ENCODE data around the gene EML5. TPM values are rescaled to one million over a fixed set of nuclear protein-coding genes. Genes with fewer than 3 reads are reported as not detected.

EML5 gene
- total RNA-seq, 1 donor from 2014 or later, result 0.36 TPM

GRCh38 chr14:88618476-88618875 is 174.3 kb downstream of the EML5 start:
- intact Hi-C loops (cut with micrococcal nuclease), result no loop called here
- H3K4me3 ChIP-seq, result no peak overlapping the region
- H3K4me1 ChIP-seq, result peaks cover 11% of the 10 kb centered on the region
- TF ChIP-seq CTCF (IDR thresholded peaks at IDR 0.05; ENCODE audit: borderline replicate concordance), result no peak
- H3K27ac ChIP-seq (replicated peaks), result no peak overlapping the region
- no peaks in the 10 kb centered on the region for H3K36me3 ChIP-seq
- no peaks in the 10 kb centered on the region for H3K9me3 ChIP-seq (replicated peaks)
- H3K27me3 ChIP-seq (ENCODE audit: low read depth), result no peaks in the 10 kb centered on the region
- DNase-seq, result no peak

GRCh38 chr14:88617479-88617878 is 175.3 kb downstream of the EML5 start:
- Histone ChIP-seq H3K36me3 (peaks cover 9% of the 10 kb centered on the region), H3K27me3 (ENCODE audit: low read depth) (no peaks in the 10 kb centered on the region)
- no peak for TF ChIP-seq CTCF (IDR thresholded peaks at IDR 0.05; ENCODE audit: borderline replicate concordance)

GRCh38 chr14:88616697-88617096 is 176.1 kb downstream of the EML5 start:
- Histone ChIP-seq H3K36me3 (peaks cover 17% of the 10 kb centered on the region), H3K4me3 (no peak overlapping the region), H3K4me1 (peaks cover 13% of the 10 kb centered on the region), H3K27ac (replicated peaks) (no peak overlapping the region), H3K9me3 (replicated peaks) (no peaks in the 10 kb centered on the region), H3K27me3 (ENCODE audit: low read depth) (no peaks in the 10 kb centered on the region)
- intact Hi-C loops (cut with micrococcal nuclease), result no loop called here
- TF ChIP-seq CTCF (IDR thresholded peaks at IDR 0.05; ENCODE audit: borderline replicate concordance), result no peak
- no peak for DNase-seq

More at GRCh38 chr14:88617479-88617878, 175.3 kb downstream of the EML5 start:
- no peak overlapping the region for H3K4me3 ChIP-seq
- DNase-seq, result no peak
- intact Hi-C loops (cut with micrococcal nuclease), result no loop called here
- H3K9me3 ChIP-seq (replicated peaks), result no peaks in the 10 kb centered on the region
- no peak overlapping the region for H3K27ac ChIP-seq (replicated peaks)
- H3K4me1 ChIP-seq, result peaks cover 13% of the 10 kb centered on the region

- TF ChIP-seq CTCF (IDR thresholded peaks at IDR 0.05; ENCODE audit: borderline replicate concordance), result no peak
- Histone ChIP-seq H3K9me3 (replicated peaks) (no peaks in the 10 kb centered on the region), H3K27me3 (ENCODE audit: low read depth) (no peaks in the 10 kb centered on the region), H3K4me3 (no peak overlapping the region), H3K36me3 (peaks cover 41% of the 10 kb centered on the region), H3K4me1 (peaks cover 13% of the 10 kb centered on the region), H3K27ac (replicated peaks) (peak overlapping the region; percentile 21)
- intact Hi-C loops (cut with micrococcal nuclease), result no loop called here
- DNase-seq, result no peak
These were observed 178.4 kb downstream of the EML5 start for GRCh38 chr14:88614218-88614907.

- TF ChIP-seq CTCF (IDR thresholded peaks at IDR 0.05; ENCODE audit: borderline replicate concordance), result no peak
- H3K27ac ChIP-seq (replicated peaks), result peak overlapping the region; percentile 21
- H3K27me3 ChIP-seq (ENCODE audit: low read depth), result no peaks in the 10 kb centered on the region
- H3K4me3 ChIP-seq, result no peak overlapping the region
- peaks cover 48% of the 10 kb centered on the region for H3K36me3 ChIP-seq
- H3K9me3 ChIP-seq (replicated peaks), result no peaks in the 10 kb centered on the region
- no peak for DNase-seq
- peaks cover 13% of the 10 kb centered on the region for H3K4me1 ChIP-seq
- intact Hi-C loops (cut with micrococcal nuclease), result no loop called here
These were observed 179.2 kb downstream of the EML5 start for GRCh38 chr14:88613552-88614010.
